ENCODE results near the gene FHL5.
"Not testable (repeated sequence)": the region's sequence is repeated elsewhere in the genome, so short reads cannot be mapped to it uniquely, and the experiment has no call there.

The FHL5 gene

GRCh38 chr6:96547654-96548053 is 15.3 kb upstream of the FHL5 start:
- no peak overlapping the region for H3K4me3 ChIP-seq (ENCODE audit: low read depth, low read length)
- no peaks in the 10 kb centered on the region for H3K79me2 ChIP-seq (ENCODE audit: control insufficient read depth, insufficient read depth, low read length, unreplicated experiment)
- H3K4me1 ChIP-seq (ENCODE audit: control insufficient read depth, insufficient read depth, low read length, unreplicated experiment), result no peaks in the 10 kb centered on the region
- H3K36me3 ChIP-seq (ENCODE audit: insufficient read depth, low read length), result peaks cover 41% of the 10 kb centered on the region
- H2AFZ ChIP-seq (ENCODE audit: low read length, unreplicated experiment), result no peak overlapping the region
- no peaks in the 10 kb centered on the region for H3K27me3 ChIP-seq (ENCODE audit: insufficient read depth, low read length)
- no peak overlapping the region for H3K27ac ChIP-seq (ENCODE audit: low read depth, low read length)

- no peak overlapping the region for H2AFZ ChIP-seq (ENCODE audit: low read length, unreplicated experiment)
- H3K27me3 ChIP-seq (ENCODE audit: insufficient read depth, low read length), result no peaks in the 10 kb centered on the region
- no peak overlapping the region for H3K27ac ChIP-seq (ENCODE audit: low read depth, low read length)
- no peak overlapping the region for H3K4me3 ChIP-seq (ENCODE audit: low read depth, low read length)
- peaks cover 43% of the 10 kb centered on the region for H3K36me3 ChIP-seq (ENCODE audit: insufficient read depth, low read length)
- H3K79me2 ChIP-seq (ENCODE audit: control insufficient read depth, insufficient read depth, low read length, unreplicated experiment), result no peaks in the 10 kb centered on the region
- H3K4me1 ChIP-seq (ENCODE audit: control insufficient read depth, insufficient read depth, low read length, unreplicated experiment), result no peaks in the 10 kb centered on the region
Measured at GRCh38 chr6:96554558-96554957, 8.4 kb upstream of the FHL5 start.

GRCh38 chr6:96559740-96560139 is 3.2 kb upstream of the FHL5 start:
- not testable (repeated sequence) for H2AFZ ChIP-seq (ENCODE audit: low read length, unreplicated experiment); H3K4me1 ChIP-seq (ENCODE audit: control insufficient read depth, insufficient read depth, low read length, unreplicated experiment); H3K36me3 ChIP-seq (ENCODE audit: insufficient read depth, low read length); H3K79me2 ChIP-seq (ENCODE audit: control insufficient read depth, insufficient read depth, low read length, unreplicated experiment); H3K27ac ChIP-seq (ENCODE audit: low read depth, low read length); H3K4me3 ChIP-seq (ENCODE audit: low read depth, low read length)
- H3K27me3 ChIP-seq (ENCODE audit: insufficient read depth, low read length), result peaks cover 24% of the 10 kb centered on the region

GRCh38 chr6:96563853-96564252 is 925 bp downstream of the FHL5 start:
- H3K27ac ChIP-seq (ENCODE audit: low read depth, low read length), result no peak overlapping the region

GRCh38 chr6:96570053-96570452 is 7.1 kb downstream of the FHL5 start:
- H3K4me1 ChIP-seq (ENCODE audit: control insufficient read depth, insufficient read depth, low read length, unreplicated experiment), result no peaks in the 10 kb centered on the region
- H3K27ac ChIP-seq (ENCODE audit: low read depth, low read length), result no peak overlapping the region
- H2AFZ ChIP-seq (ENCODE audit: low read length, unreplicated experiment), result no peak overlapping the region
- H3K36me3 ChIP-seq (ENCODE audit: insufficient read depth, low read length), result no peaks in the 10 kb centered on the region
- H3K27me3 ChIP-seq (ENCODE audit: insufficient read depth, low read length), result peaks cover 24% of the 10 kb centered on the region
- no peaks in the 10 kb centered on the region for H3K79me2 ChIP-seq (ENCODE audit: control insufficient read depth, insufficient read depth, low read length, unreplicated experiment)
- no peak overlapping the region for H3K4me3 ChIP-seq (ENCODE audit: low read depth, low read length)

More at GRCh38 chr6:96563853-96564252, 925 bp downstream of the FHL5 start:
- Histone ChIP-seq H3K27me3 (ENCODE audit: insufficient read depth, low read length) (peaks cover 45% of the 10 kb centered on the region), H3K36me3 (ENCODE audit: insufficient read depth, low read length) (no peaks in the 10 kb centered on the region), H3K79me2 (ENCODE audit: control insufficient read depth, insufficient read depth, low read length, unreplicated experiment) (no peaks in the 10 kb centered on the region), H2AFZ (ENCODE audit: low read length, unreplicated experiment) (no peak overlapping the region), H3K4me3 (ENCODE audit: low read depth, low read length) (no peak overlapping the region), H3K4me1 (ENCODE audit: control insufficient read depth, insufficient read depth, low read length, unreplicated experiment) (no peaks in the 10 kb centered on the region)

GRCh38 chr6:96571551-96571950 is 8.6 kb downstream of the FHL5 start:
- H3K36me3 ChIP-seq (ENCODE audit: insufficient read depth, low read length), result no peaks in the 10 kb centered on the region
- no peak overlapping the region for H2AFZ ChIP-seq (ENCODE audit: low read length, unreplicated experiment)
- no peak overlapping the region for H3K4me3 ChIP-seq (ENCODE audit: low read depth, low read length)
- H3K79me2 ChIP-seq (ENCODE audit: control insufficient read depth, insufficient read depth, low read length, unreplicated experiment), result no peaks in the 10 kb centered on the region
- H3K4me1 ChIP-seq (ENCODE audit: control insufficient read depth, insufficient read depth, low read length, unreplicated experiment), result no peaks in the 10 kb centered on the region
- peaks cover 18% of the 10 kb centered on the region; the same call in 1 of the 2 replicates for H3K27me3 ChIP-seq (ENCODE audit: insufficient read depth, low read length)
- no peak overlapping the region for H3K27ac ChIP-seq (ENCODE audit: low read depth, low read length)

- Histone ChIP-seq H3K4me3 (ENCODE audit: low read depth, low read length) (no peak overlapping the region), H3K4me1 (ENCODE audit: control insufficient read depth, insufficient read depth, low read length, unreplicated experiment) (no peaks in the 10 kb centered on the region), H3K27ac (ENCODE audit: low read depth, low read length) (no peak overlapping the region), H3K36me3 (ENCODE audit: insufficient read depth, low read length) (no peaks in the 10 kb centered on the region), H3K27me3 (ENCODE audit: insufficient read depth, low read length) (peaks cover 10% of the 10 kb centered on the region; the same call in 1 of the 2 replicates), H3K79me2 (ENCODE audit: control insufficient read depth, insufficient read depth, low read length, unreplicated experiment) (no peaks in the 10 kb centered on the region), H2AFZ (ENCODE audit: low read length, unreplicated experiment) (no peak overlapping the region)
Measured at GRCh38 chr6:96575359-96575758, 12.4 kb downstream of the FHL5 start.

GRCh38 chr6:96576221-96576620 is 13.3 kb downstream of the FHL5 start:
- Histone ChIP-seq H3K27ac (ENCODE audit: low read depth, low read length) (no peak overlapping the region), H3K27me3 (ENCODE audit: insufficient read depth, low read length) (peaks cover 14% of the 10 kb centered on the region; the same call in 1 of the 2 replicates), H3K79me2 (ENCODE audit: control insufficient read depth, insufficient read depth, low read length, unreplicated experiment) (no peaks in the 10 kb centered on the region), H2AFZ (ENCODE audit: low read length, unreplicated experiment) (no peak overlapping the region), H3K36me3 (ENCODE audit: insufficient read depth, low read length) (no peaks in the 10 kb centered on the region), H3K4me1 (ENCODE audit: control insufficient read depth, insufficient read depth, low read length, unreplicated experiment) (no peaks in the 10 kb centered on the region), H3K4me3 (ENCODE audit: low read depth, low read length) (no peak overlapping the region)

GRCh38 chr6:96582021-96582420 is 19.1 kb downstream of the FHL5 start:
- no peak overlapping the region for H2AFZ ChIP-seq (ENCODE audit: low read length, unreplicated experiment)
- no peaks in the 10 kb centered on the region for H3K4me1 ChIP-seq (ENCODE audit: control insufficient read depth, insufficient read depth, low read length, unreplicated experiment)
- peaks cover 38% of the 10 kb centered on the region for H3K27me3 ChIP-seq (ENCODE audit: insufficient read depth, low read length)
- no peak overlapping the region for H3K4me3 ChIP-seq (ENCODE audit: low read depth, low read length)
- no peaks in the 10 kb centered on the region for H3K79me2 ChIP-seq (ENCODE audit: control insufficient read depth, insufficient read depth, low read length, unreplicated experiment)
- no peaks in the 10 kb centered on the region for H3K36me3 ChIP-seq (ENCODE audit: insufficient read depth, low read length)
- no peak overlapping the region for H3K27ac ChIP-seq (ENCODE audit: low read depth, low read length)

- Histone ChIP-seq H3K4me3 (ENCODE audit: low read depth, low read length) (no peak overlapping the region), H3K27ac (ENCODE audit: low read depth, low read length) (no peak overlapping the region), H3K36me3 (ENCODE audit: insufficient read depth, low read length) (no peaks in the 10 kb centered on the region), H2AFZ (ENCODE audit: low read length, unreplicated experiment) (no peak overlapping the region), H3K27me3 (ENCODE audit: insufficient read depth, low read length) (peaks cover 39% of the 10 kb centered on the region), H3K79me2 (ENCODE audit: control insufficient read depth, insufficient read depth, low read length, unreplicated experiment) (no peaks in the 10 kb centered on the region), H3K4me1 (ENCODE audit: control insufficient read depth, insufficient read depth, low read length, unreplicated experiment) (no peaks in the 10 kb centered on the region)
Measured at GRCh38 chr6:96582436-96582835, 19.5 kb downstream of the FHL5 start.

GRCh38 chr6:96604420-96604819 is 41.5 kb downstream of the FHL5 start:
- no peak overlapping the region for H3K4me3 ChIP-seq (ENCODE audit: low read depth, low read length)
- peaks cover 40% of the 10 kb centered on the region for H3K27me3 ChIP-seq (ENCODE audit: insufficient read depth, low read length)
- H2AFZ ChIP-seq (ENCODE audit: low read length, unreplicated experiment), result no peak overlapping the region
- H3K27ac ChIP-seq (ENCODE audit: low read depth, low read length), result no peak overlapping the region
- no peaks in the 10 kb centered on the region for H3K79me2 ChIP-seq (ENCODE audit: control insufficient read depth, insufficient read depth, low read length, unreplicated experiment)
- no peaks in the 10 kb centered on the region for H3K4me1 ChIP-seq (ENCODE audit: control insufficient read depth, insufficient read depth, low read length, unreplicated experiment)
- no peaks in the 10 kb centered on the region for H3K36me3 ChIP-seq (ENCODE audit: insufficient read depth, low read length)

Data from ACC112 (cell line).